ENCODE measurements around the gene EIF4E3. TPM values are rescaled to one million over a fixed set of nuclear protein-coding genes. Genes with fewer than 3 reads are reported as not detected.

The EIF4E3 gene
- total RNA-seq (2016; rRNA removed; fragmentation: Illumina TruSeq; extraction: Trizol) (0.06 and 0.07 TPM in 2 replicates), polyA plus RNA-seq (2011; rRNA removed) (0.10 and 0.15 TPM in 2 replicates), polyA minus RNA-seq (2011; rRNA and poly(A)+ RNA removed; ENCODE audit: low replicate concordance) (0.10 and 0.30 TPM in 2 replicates), Bru-seq, nascent RNA (percentile 23 among the genes with signal in this experiment), BruChase-seq, experiment 1, labeled RNA remaining after a 6-hour chase (percentile 32 among the genes with signal in this experiment), BruChase-seq, experiment 2, labeled RNA remaining after a 2-hour chase (percentile 26 among the genes with signal in this experiment)
- total RNA-seq (2016; cell fraction: cytosol; rRNA removed; fragmentation: Illumina TruSeq; extraction: Trizol; ENCODE audit: low read depth): not detected in 2 replicates
- 0.12 TPM in 1 of 2 replicates, not detected in the other for total RNA-seq (2016; cell fraction: insoluble cytoplasmic fraction; rRNA removed; fragmentation: Illumina TruSeq; extraction: Trizol)
- total RNA-seq (2016; cell fraction: membrane; rRNA removed; fragmentation: Illumina TruSeq; extraction: Trizol): 0.06 and 0.10 TPM in 2 replicates
- total RNA-seq (2016; cell fraction: nucleus; rRNA removed; fragmentation: Illumina TruSeq; extraction: Trizol): not detected in 2 replicates
- 0.07 and 0.18 TPM in 2 replicates for polyA plus RNA-seq (2011; cell fraction: cytosol; rRNA removed)
- 0.10 TPM in 2 replicates for polyA plus RNA-seq (2011; cell fraction: nucleus; rRNA removed)
- polyA plus RNA-seq (2012): 0.08 and 0.12 TPM in 2 replicates
- 0.06 TPM in 1 of 2 replicates, not detected in the other for polyA plus RNA-seq (2016; cell fraction: cytosol; fragmentation: Illumina TruSeq; extraction: Trizol; ENCODE audit: low read depth)
- 0.05 and 0.28 TPM in 2 replicates for polyA plus RNA-seq (2016; cell fraction: insoluble cytoplasmic fraction; fragmentation: Illumina TruSeq; extraction: Trizol; ENCODE audit: low read depth)
- polyA plus RNA-seq (2016; cell fraction: membrane; fragmentation: Illumina TruSeq; extraction: Trizol; ENCODE audit: low read depth): 0.14 and 0.16 TPM in 2 replicates
- polyA plus RNA-seq (2016; cell fraction: nucleus; fragmentation: Illumina TruSeq; extraction: Trizol; ENCODE audit: insufficient read depth, low read depth): 0.11 and 0.36 TPM in 2 replicates
- polyA minus RNA-seq (2011; cell fraction: cytosol; rRNA and poly(A)+ RNA removed): 0.18 and 0.89 TPM in 2 replicates
- 0.13 and 0.25 TPM in 2 replicates for polyA minus RNA-seq (2011; cell fraction: nucleus; rRNA and poly(A)+ RNA removed)
- long read RNA-seq, experiment 1: 0 reads
- long read RNA-seq, experiment 2: 0 reads

DNA sequence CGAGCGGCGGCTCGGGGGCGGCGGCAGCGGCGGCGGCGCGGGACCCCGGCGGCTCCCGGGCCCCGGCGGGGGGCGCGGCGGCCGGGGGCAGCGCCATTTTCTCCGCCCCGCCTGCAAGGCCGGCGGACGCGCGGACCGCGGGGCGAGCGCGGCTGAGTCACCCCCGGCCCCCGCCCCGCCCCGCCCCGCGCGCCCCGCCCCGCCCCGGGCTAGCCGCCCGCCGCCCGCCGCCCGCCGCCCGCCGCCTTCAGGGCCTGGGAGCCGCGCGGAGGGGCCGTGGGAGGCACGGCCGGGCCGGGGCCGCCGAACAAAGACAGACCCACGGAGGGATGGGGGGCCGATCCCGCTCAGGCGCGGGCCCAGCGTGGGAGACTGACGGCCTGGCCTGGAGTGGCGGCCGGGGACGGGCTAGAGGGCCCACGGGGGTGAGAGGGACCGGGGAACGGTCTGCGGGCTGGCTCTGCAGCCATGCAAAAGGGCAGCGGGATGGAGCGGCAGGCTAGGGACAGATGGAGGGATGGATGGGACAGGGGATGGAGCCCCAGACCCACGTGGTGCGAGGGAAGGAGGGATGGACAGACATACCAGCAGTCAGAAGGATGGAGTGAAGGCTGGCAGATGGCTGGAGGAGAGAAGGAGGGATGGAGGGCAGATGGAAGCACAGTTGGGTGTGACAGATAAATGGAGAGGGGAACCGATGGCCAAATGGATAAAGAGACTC, at the start of gene EIF4E3:
TSS of gene EIF4E3 (minus strand) at position 132 of the 721 bp plus-strand sequence. CDS start at position 97, 35 bp downstream.
- Histone ChIP-seq H3K4me1 (ENCODE audit: insufficient read depth, low read length) (peaks cover 6% of the 10 kb centered on the region; the same call in 1 of the 2 replicates), H3K4me2 (ENCODE audit: low read depth, low read length) (peak within 1 kb of the TSS; percentile 74), H3K9ac (ENCODE audit: insufficient read depth, low read depth, low read length) (no peak within 1 kb of the TSS), H3K27ac (ENCODE audit: extremely low read length, insufficient read depth, low read length) (no peak within 1 kb of the TSS), H2AFZ (ENCODE audit: low read length) (no peak within 1 kb of the TSS), H3K79me2 (ENCODE audit: insufficient read depth, low read length) (no peaks in the 10 kb centered on the region), H3K4me3 (replicated peaks in 1 of 3; ENCODE audit: insufficient read depth in 1 of 3, low read depth in 2 of 3, low read length in 3 of 3) (peak within 1 kb of the TSS; percentile 50 to 74 (median 62); a peak in 5 of 6 replicates), H3K9me3 (ENCODE audit: low read length) (no peaks in the 10 kb centered on the region), H3K27me3 (ENCODE audit: control insufficient read depth in 1 of 2, insufficient read depth in 2 of 2, low read length in 2 of 2) (peaks cover 8 to 53% of the 10 kb centered on the region in 2 experiments; a peak in 4 of 5 replicates), H4K20me1 (ENCODE audit: insufficient read depth, low read length) (no peaks in the 10 kb centered on the region), H3K36me3 (replicated peaks in 1 of 2; ENCODE audit: control insufficient read depth in 1 of 2, insufficient read depth in 2 of 2, low read length in 2 of 2) (no peaks in the 10 kb centered on the region)
- DNase-seq (ENCODE audit: low spot score) (no peak), FAIRE-seq (no peak), ATAC-seq (peak; percentile 24)
- CTCF ChIA-PET (ENCODE audit: low intra/inter-chr PET ratio, low total read pairs): no interaction called here
- POLR2A ChIA-PET: no interaction called here
- WGBS (ENCODE audit: low lambda C conversion rate): 13% methylated on average over 23 of the region's 80 CpGs
- intact Hi-C loops (cut with micrococcal nuclease; ENCODE audit: unreplicated experiment) (no loop called here), in situ Hi-C loops (cut with HindIII; ENCODE audit: extremely low pct_ligation_motif_present, low pct_unique_long_range_greater_than_20kb) (no loop called here)
- TF ChIP-seq, protein P1, sequence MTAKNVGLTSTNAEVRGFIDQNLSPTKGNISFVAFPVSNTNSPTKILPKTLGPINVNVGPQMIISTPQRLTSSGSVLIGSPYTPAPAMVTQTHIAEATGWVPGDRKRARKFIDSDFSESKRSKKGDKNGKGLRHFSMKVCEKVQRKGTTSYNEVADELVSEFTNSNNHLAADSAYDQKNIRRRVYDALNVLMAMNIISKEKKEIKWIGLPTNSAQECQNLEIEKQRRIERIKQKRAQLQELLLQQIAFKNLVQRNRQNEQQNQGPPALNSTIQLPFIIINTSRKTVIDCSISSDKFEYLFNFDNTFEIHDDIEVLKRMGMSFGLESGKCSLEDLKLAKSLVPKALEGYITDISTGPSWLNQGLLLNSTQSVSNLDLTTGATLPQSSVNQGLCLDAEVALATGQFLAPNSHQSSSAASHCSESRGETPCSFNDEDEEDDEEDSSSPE (CRISPR knock-in tag; IDR thresholded peaks at IDR 0.05): no peak
- TF ChIP-seq, protein P2, sequence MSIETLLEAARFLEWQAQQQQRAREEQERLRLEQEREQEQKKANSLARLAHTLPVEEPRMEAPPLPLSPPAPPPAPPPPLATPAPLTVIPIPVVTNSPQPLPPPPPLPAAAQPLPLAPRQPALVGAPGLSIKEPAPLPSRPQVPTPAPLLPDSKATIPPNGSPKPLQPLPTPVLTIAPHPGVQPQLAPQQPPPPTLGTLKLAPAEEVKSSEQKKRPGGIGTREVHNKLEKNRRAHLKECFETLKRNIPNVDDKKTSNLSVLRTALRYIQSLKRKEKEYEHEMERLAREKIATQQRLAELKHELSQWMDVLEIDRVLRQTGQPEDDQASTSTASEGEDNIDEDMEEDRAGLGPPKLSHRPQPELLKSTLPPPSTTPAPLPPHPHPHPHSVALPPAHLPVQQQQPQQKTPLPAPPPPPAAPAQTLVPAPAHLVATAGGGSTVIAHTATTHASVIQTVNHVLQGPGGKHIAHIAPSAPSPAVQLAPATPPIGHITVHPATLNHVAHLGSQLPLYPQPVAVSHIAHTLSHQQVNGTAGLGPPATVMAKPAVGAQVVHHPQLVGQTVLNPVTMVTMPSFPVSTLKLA (IDR thresholded peaks at IDR 0.05): peak; percentile 35; the same call in 1 of the 2 replicates
- no peak for TF ChIP-seq IKZF5 (CRISPR knock-in tag; IDR thresholded peaks at IDR 0.05)
- no peak for TF ChIP-seq PATZ1 (CRISPR knock-in tag; IDR thresholded peaks at IDR 0.05)
- no TSS peak for BruUV-seq (replicated peaks)

Measured in HepG2 (cell line).